Common myeloid progenitor, CD34-positive (primary cell): ENCODE results near the gene OSTC.
A peak's percentile ranks its signal among the peaks of the same experiment; 100 is the strongest.

Experiments used
- CTCF ChIA-PET: fragments of 350-600 bp; sonication (Branson Sonifier 250); formaldehyde crosslinking; loops from one replicate; lab custom pipeline; 2021; ENCODE audit warnings: antibody characterized with exemption; lab: Charles Lee
- POLR2A ChIA-PET: fragments of 350-600 bp; sonication (Branson Sonifier 250); formaldehyde crosslinking; loops from one replicate; lab custom pipeline; 2021; ENCODE audit warnings: antibody characterized with exemption; lab: Charles Lee
- DNase-seq, 3 donors: peaks; one replicate each; pipeline versions ENCODE4 v3.0.0 to v3.0.0-alpha.2; 2013
- H3K27ac ChIP-seq, 2 experiments: 1 replicate in 1 of 2; 2 replicates in 1 of 2; pipeline ENCODE4 v1.7.0; 2013; ENCODE audit warnings: inconsistent platforms in 2 of 2, low read length in 2 of 2, mild to moderate bottlenecking in 2 of 2, low read depth in 1 of 2, moderate library complexity in 1 of 2; ENCODE audit not compliant: severe bottlenecking in 2 of 2, insufficient read depth in 1 of 2, poor library complexity in 1 of 2
- H3K27me3 ChIP-seq, 5 experiments: replicated peaks in 2 of 5; 1 replicate in 3 of 5; 2 replicates in 2 of 5; pipeline versions ENCODE4 v1.6.1 to v1.7.0; 2013; ENCODE audit warnings: low read length in 4 of 5, mild to moderate bottlenecking in 2 of 5, moderate library complexity in 2 of 5, inconsistent platforms in 1 of 5; ENCODE audit not compliant: insufficient read depth in 5 of 5, control insufficient read depth in 4 of 5
- H3K36me3 ChIP-seq, 4 experiments: 1 replicate in 2 of 4; 2 replicates in 2 of 4; pipeline versions ENCODE4 v1.6.1 to v1.7.0; 2013; ENCODE audit warnings: low read length in 3 of 4, control low read depth in 1 of 4, mild to moderate bottlenecking in 1 of 4; ENCODE audit not compliant: control insufficient read depth in 4 of 4, insufficient read depth in 4 of 4
- H3K4me1 ChIP-seq, 4 experiments: 1 replicate in 3 of 4; 2 replicates in 1 of 4; pipeline versions ENCODE4 v1.6.1 to v1.7.1; 2013; ENCODE audit warnings: low read length in 3 of 4, mild to moderate bottlenecking in 3 of 4, control low read depth in 1 of 4, inconsistent platforms in 1 of 4, moderate library complexity in 1 of 4; ENCODE audit not compliant: control insufficient read depth in 4 of 4, insufficient read depth in 4 of 4; ENCODE audit errors: control extremely low read depth in 1 of 4
- H3K4me3 ChIP-seq, 7 experiments: 1 replicate in 4 of 7; 2 replicates in 3 of 7; pipeline versions ENCODE4 v1.5.1 to v1.7.0; 2013; ENCODE audit warnings: mild to moderate bottlenecking in 7 of 7, low read length in 6 of 7, moderate library complexity in 6 of 7, inconsistent platforms in 2 of 7, low read depth in 2 of 7, control low read depth in 1 of 7; ENCODE audit not compliant: insufficient read depth in 4 of 7, control insufficient read depth in 1 of 7; ENCODE audit errors: extremely low read depth in 1 of 7
- H3K9me3 ChIP-seq, 5 experiments: 1 replicate in 4 of 5; 2 replicates in 1 of 5; pipeline versions ENCODE4 v1.6.1 to v1.7.1; 2013; ENCODE audit warnings: low read length in 4 of 5, mild to moderate bottlenecking in 2 of 5, inconsistent platforms in 1 of 5, low read depth in 1 of 5, moderate library complexity in 1 of 5; ENCODE audit not compliant: control insufficient read depth in 4 of 5, insufficient read depth in 2 of 5; ENCODE audit errors: control extremely low read depth in 1 of 5
- WGBS: methylation state at CpG from one replicate; pipeline ENCODE4 v1.1.5; 2013; ENCODE audit not compliant: insufficient coverage; 5-methylcytosine and 5-hydroxymethylcytosine counted together

The OSTC gene

GRCh38 chr4:108693819-108694218, 43.4 kb downstream of the OSTC start:
- WGBS: 100% methylated on average over 3 of the region's 3 CpGs
- no peak for DNase-seq

GRCh38 chr4:108694423-108694822, 44.0 kb downstream of the OSTC start:
- Histone ChIP-seq H3K4me3 (no peak overlapping the region), H3K27ac (no peak overlapping the region), H3K9me3 (peaks cover 0 to under 1% (median 0%) of the 10 kb centered on the region in 5 experiments), H3K27me3 (peaks cover 0 to 74% (median 25%) of the 10 kb centered on the region in 5 experiments), H3K4me1 (no peaks in the 10 kb centered on the region), H3K36me3 (no peaks in the 10 kb centered on the region)
- POLR2A ChIA-PET: no interaction called here
- 94% methylated on average over 2 of the region's 3 CpGs for WGBS
- no peak for DNase-seq
- CTCF ChIA-PET: interaction anchor here (1.2 to 1.8 kb wide), 3 partner anchors 8 to 12 kb away, joined by 3 to 7 read pairs (median 5); no protein-coding TSS in a partner anchor

More at GRCh38 chr4:108693819-108694218, 43.4 kb downstream of the OSTC start:
- H3K36me3 ChIP-seq: no peaks in the 10 kb centered on the region
- CTCF ChIA-PET: interaction anchor here (1.2 to 1.8 kb wide), 2 partner anchors 9 to 11 kb away, joined by 3 to 7 read pairs; no protein-coding TSS in a partner anchor
- H3K4me3 ChIP-seq: no peak overlapping the region
- peaks cover 0 to 71% (median 20%) of the 10 kb centered on the region in 5 experiments for H3K27me3 ChIP-seq
- peaks cover 0 to 6% (median 0%) of the 10 kb centered on the region in 5 experiments for H3K9me3 ChIP-seq
- H3K4me1 ChIP-seq: no peaks in the 10 kb centered on the region
- POLR2A ChIA-PET: no interaction called here
- no peak overlapping the region for H3K27ac ChIP-seq

GRCh38 chr4:108695062-108695461, 44.7 kb downstream of the OSTC start:
- no peaks in the 10 kb centered on the region for H3K36me3 ChIP-seq

GRCh38 chr4:108696160-108696559, 45.8 kb downstream of the OSTC start:
- peaks cover 4 to 13% (median 9%) of the 10 kb centered on the region in 4 experiments for H3K4me1 ChIP-seq
- 94% methylated on average over 3 of the region's 3 CpGs for WGBS
- no peak overlapping the region for H3K27ac ChIP-seq
- POLR2A ChIA-PET: no interaction called here
- DNase-seq: no peak
- no peaks in the 10 kb centered on the region for H3K36me3 ChIP-seq
- no peaks in the 10 kb centered on the region for H3K9me3 ChIP-seq
- no peak overlapping the region for H3K4me3 ChIP-seq
- H3K27me3 ChIP-seq: peaks cover 0 to 69% (median 22%) of the 10 kb centered on the region in 5 experiments
- CTCF ChIA-PET: interaction anchor here (0.9 to 2.8 kb wide), 4 partner anchors 8 to 15 kb away, joined by 3 to 10 read pairs (median 4); no protein-coding TSS in a partner anchor

More at GRCh38 chr4:108695062-108695461, 44.7 kb downstream of the OSTC start:
- CTCF ChIA-PET: interaction anchor here (1.0 to 1.8 kb wide), 2 partner anchors 9 to 14 kb away, joined by 3 to 5 read pairs; no protein-coding TSS in a partner anchor
- no peaks in the 10 kb centered on the region for H3K9me3 ChIP-seq
- peaks cover 0 to 2% (median 0%) of the 10 kb centered on the region in 4 experiments for H3K4me1 ChIP-seq
- H3K4me3 ChIP-seq: no peak overlapping the region
- no CpG with 5 or more reads among the region's 1 CpG for WGBS
- no peak overlapping the region for H3K27ac ChIP-seq
- POLR2A ChIA-PET: interaction anchor here (0.6 kb wide), 1 partner anchor 626 kb away, joined by 3 read pairs; no protein-coding TSS in a partner anchor
- H3K27me3 ChIP-seq: peaks cover 0 to 76% (median 25%) of the 10 kb centered on the region in 5 experiments
- DNase-seq: no peak

GRCh38 chr4:108700081-108700757, 49.8 kb downstream of the OSTC start:
- ChIA-PET CTCF (interaction anchor here (0.8 to 1.6 kb wide), 3 partner anchors 11 to 43 kb away, joined by 3 to 6 read pairs (median 3); no protein-coding TSS in a partner anchor), POLR2A (interaction anchor here (0.5 kb wide), 1 partner anchor 11 kb away, joined by 3 read pairs; no protein-coding TSS in a partner anchor)
- no CpG with 5 or more reads among the region's 1 CpG for WGBS
- peak; percentile 66 to 89 (median 89) for DNase-seq
- peaks cover 0 to 66% (median 27%) of the 10 kb centered on the region in 5 experiments for H3K27me3 ChIP-seq
- H3K4me1 ChIP-seq: peaks cover 13 to 27% (median 21%) of the 10 kb centered on the region in 4 experiments
- H3K36me3 ChIP-seq: no peaks in the 10 kb centered on the region
- H3K27ac ChIP-seq: no peak overlapping the region
- no peaks in the 10 kb centered on the region for H3K9me3 ChIP-seq
- H3K4me3 ChIP-seq: no peak overlapping the region

GRCh38 chr4:108702960-108703359, 52.6 kb downstream of the OSTC start:
- Histone ChIP-seq H3K27me3 (peaks cover 0 to 70% (median 25%) of the 10 kb centered on the region in 5 experiments), H3K9me3 (no peaks in the 10 kb centered on the region), H3K4me1 (peaks cover 13 to 27% (median 21%) of the 10 kb centered on the region in 4 experiments), H3K36me3 (no peaks in the 10 kb centered on the region), H3K27ac (no peak overlapping the region), H3K4me3 (no peak overlapping the region)
- CTCF ChIA-PET: interaction anchor here (1.1 to 1.2 kb wide), 3 partner anchors 12 to 18 kb away, joined by 3 to 4 read pairs (median 3); no protein-coding TSS in a partner anchor
- POLR2A ChIA-PET: no interaction called here
- peak; percentile 12 to 47 (median 45) for DNase-seq
- WGBS: 0% methylated on average over 2 of the region's 3 CpGs
